ENCODE data around the gene CHST15. TPM values are rescaled to one million over a fixed set of nuclear protein-coding genes. Genes with fewer than 3 reads are reported as not detected.

The CHST15 gene
- total RNA-seq, 6 donors from 2014 or later = 16.1 to 54.5 (median 27.3) TPM

- 74 to 91% methylated on average over 4 of the region's 4 CpGs for WGBS, 2 donors
Observed at GRCh38 chr10:124120410-124121061, 27.1 kb upstream of the CHST15 start.

GRCh38 chr10:124119946-124120345 is 26.5 kb upstream of the CHST15 start:
- Histone ChIP-seq H3K9me3 (no peaks in the 10 kb centered on the region), H3K4me3 (no peak overlapping the region), H3K4me1 (peaks cover 16 to 27% (median 24%) of the 10 kb centered on the region in 4 donors), H3K27me3 (no peaks in the 10 kb centered on the region), H3K36me3 (no peaks in the 10 kb centered on the region), H3K27ac (peak overlapping the region in 3 of 4 donors; percentile 43 to 85 (median 62))
- ATAC-seq (ENCODE audit: low FRiP score in 2 of 2) (peak; percentile 56 to 63), DNase-seq (peak in 1 of 2 donors; percentile 51)
- 42 to 51% methylated on average over 11 of the region's 11 CpGs for WGBS, 2 donors
- no peak for TF ChIP-seq POLR2A (IDR thresholded peaks at IDR 0.05)
- peak in 1 of 4 donors; percentile 36 for TF ChIP-seq EP300 (IDR thresholded peaks at IDR 0.05)
- no peak for TF ChIP-seq CTCF (IDR thresholded peaks at IDR 0.05)
- peak; percentile 57 to 65 for TF ChIP-seq POLR2AphosphoS5 (IDR thresholded peaks at IDR 0.05)

More at GRCh38 chr10:124120410-124121061, 27.1 kb upstream of the CHST15 start:
- Histone ChIP-seq H3K9me3 (no peaks in the 10 kb centered on the region), H3K4me1 (peaks cover 16 to 27% (median 24%) of the 10 kb centered on the region in 4 donors), H3K36me3 (no peaks in the 10 kb centered on the region), H3K27ac (no peak overlapping the region), H3K4me3 (no peak overlapping the region), H3K27me3 (no peaks in the 10 kb centered on the region)
- ATAC-seq (ENCODE audit: low FRiP score in 2 of 2) (no peak), DNase-seq (no peak)
- no peak for TF ChIP-seq CTCF (IDR thresholded peaks at IDR 0.05)
- TF ChIP-seq POLR2AphosphoS5 (IDR thresholded peaks at IDR 0.05) = no peak
- TF ChIP-seq EP300 (IDR thresholded peaks at IDR 0.05) = no peak
- no peak for TF ChIP-seq POLR2A (IDR thresholded peaks at IDR 0.05)

- ATAC-seq (ENCODE audit: low FRiP score in 2 of 2) (no peak), DNase-seq (no peak)
- Histone ChIP-seq H3K27ac (peak overlapping the region; percentile 43 to 85 (median 66)), H3K4me3 (no peak overlapping the region), H3K36me3 (no peaks in the 10 kb centered on the region), H3K27me3 (no peaks in the 10 kb centered on the region), H3K9me3 (no peaks in the 10 kb centered on the region), H3K4me1 (peaks cover 16 to 27% (median 24%) of the 10 kb centered on the region in 4 donors)
- 63% methylated on average over 4 of the region's 4 CpGs; no CpG with 5 or more reads in 1 of the 2 donors for WGBS, 2 donors
- no peak for TF ChIP-seq CTCF (IDR thresholded peaks at IDR 0.05)
- TF ChIP-seq POLR2A (IDR thresholded peaks at IDR 0.05) = no peak
- TF ChIP-seq POLR2AphosphoS5 (IDR thresholded peaks at IDR 0.05) = no peak
- no peak for TF ChIP-seq EP300 (IDR thresholded peaks at IDR 0.05)
Observed at GRCh38 chr10:124119216-124119615, 25.8 kb upstream of the CHST15 start.

GRCh38 chr10:124117833-124118232 is 24.4 kb upstream of the CHST15 start:
- H3K27me3 ChIP-seq = no peaks in the 10 kb centered on the region
- no peaks in the 10 kb centered on the region for H3K9me3 ChIP-seq
- WGBS, 2 donors = 77 to 79% methylated on average over 6 of the region's 6 CpGs
- H3K4me3 ChIP-seq = no peak overlapping the region
- ATAC-seq (ENCODE audit: low FRiP score in 2 of 2) = no peak
- DNase-seq = no peak
- H3K4me1 ChIP-seq = peaks cover 16 to 27% (median 24%) of the 10 kb centered on the region in 4 donors
- H3K27ac ChIP-seq = peak overlapping the region in 2 of 4 donors; percentile 69 to 85
- TF ChIP-seq POLR2A (IDR thresholded peaks at IDR 0.05) = no peak
- no peak for TF ChIP-seq EP300 (IDR thresholded peaks at IDR 0.05)
- no peak for TF ChIP-seq POLR2AphosphoS5 (IDR thresholded peaks at IDR 0.05)
- TF ChIP-seq CTCF (IDR thresholded peaks at IDR 0.05) = no peak
- H3K36me3 ChIP-seq = no peaks in the 10 kb centered on the region

GRCh38 chr10:124117511-124117785 is 24.1 kb upstream of the CHST15 start:
- no peaks in the 10 kb centered on the region for H3K27me3 ChIP-seq
- DNase-seq = no peak
- no peak overlapping the region for H3K4me3 ChIP-seq
- H3K4me1 ChIP-seq = peaks cover 16 to 27% (median 24%) of the 10 kb centered on the region in 4 donors
- no peak for ATAC-seq (ENCODE audit: low FRiP score in 2 of 2)
- TF ChIP-seq CTCF (IDR thresholded peaks at IDR 0.05) = no peak
- no peak for TF ChIP-seq EP300 (IDR thresholded peaks at IDR 0.05)
- no peak for TF ChIP-seq POLR2A (IDR thresholded peaks at IDR 0.05)
- TF ChIP-seq POLR2AphosphoS5 (IDR thresholded peaks at IDR 0.05) = no peak
- H3K36me3 ChIP-seq = no peaks in the 10 kb centered on the region
- H3K27ac ChIP-seq = peak overlapping the region in 2 of 4 donors; percentile 30 to 42
- H3K9me3 ChIP-seq = no peaks in the 10 kb centered on the region
- WGBS, 2 donors = 96 to 100% methylated on average over 5 of the region's 5 CpGs
